Measurements from ENCODE around the gene SLC35F1.

DNA sequence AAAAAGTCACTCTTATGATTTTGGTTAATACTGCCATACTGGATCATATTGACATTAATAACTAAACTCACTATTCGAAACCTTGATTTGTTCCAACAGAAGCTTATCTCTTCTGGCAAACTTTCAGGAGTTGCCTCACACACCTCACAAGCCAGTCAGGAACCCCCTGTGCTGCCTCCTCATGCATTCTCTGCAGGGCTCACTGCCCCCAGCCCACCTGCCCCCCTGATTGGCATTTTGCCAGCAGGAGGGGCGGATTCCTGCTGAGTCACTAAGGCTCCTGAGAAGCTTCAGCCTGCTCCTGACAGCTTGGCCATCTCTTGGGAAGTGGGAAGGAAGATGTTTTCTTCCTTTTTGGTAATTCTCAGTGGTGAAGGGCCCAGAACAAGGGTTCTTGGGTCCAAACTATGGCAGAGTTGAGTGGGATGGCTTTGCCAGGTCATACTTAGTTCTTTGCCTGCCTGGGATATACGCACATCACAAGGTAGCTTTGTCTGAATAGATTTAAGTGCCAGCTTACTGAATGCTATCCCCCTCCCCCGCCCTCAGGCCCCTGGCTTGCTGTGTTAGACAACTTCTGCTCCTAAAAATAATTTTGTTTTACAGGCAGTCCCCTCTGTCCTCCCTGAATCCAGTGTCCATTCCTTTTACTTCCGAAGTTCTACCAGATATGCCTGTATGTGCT lies 31.4 kb downstream of the SLC35F1 start:
- TF ChIP-seq, protein P1, sequence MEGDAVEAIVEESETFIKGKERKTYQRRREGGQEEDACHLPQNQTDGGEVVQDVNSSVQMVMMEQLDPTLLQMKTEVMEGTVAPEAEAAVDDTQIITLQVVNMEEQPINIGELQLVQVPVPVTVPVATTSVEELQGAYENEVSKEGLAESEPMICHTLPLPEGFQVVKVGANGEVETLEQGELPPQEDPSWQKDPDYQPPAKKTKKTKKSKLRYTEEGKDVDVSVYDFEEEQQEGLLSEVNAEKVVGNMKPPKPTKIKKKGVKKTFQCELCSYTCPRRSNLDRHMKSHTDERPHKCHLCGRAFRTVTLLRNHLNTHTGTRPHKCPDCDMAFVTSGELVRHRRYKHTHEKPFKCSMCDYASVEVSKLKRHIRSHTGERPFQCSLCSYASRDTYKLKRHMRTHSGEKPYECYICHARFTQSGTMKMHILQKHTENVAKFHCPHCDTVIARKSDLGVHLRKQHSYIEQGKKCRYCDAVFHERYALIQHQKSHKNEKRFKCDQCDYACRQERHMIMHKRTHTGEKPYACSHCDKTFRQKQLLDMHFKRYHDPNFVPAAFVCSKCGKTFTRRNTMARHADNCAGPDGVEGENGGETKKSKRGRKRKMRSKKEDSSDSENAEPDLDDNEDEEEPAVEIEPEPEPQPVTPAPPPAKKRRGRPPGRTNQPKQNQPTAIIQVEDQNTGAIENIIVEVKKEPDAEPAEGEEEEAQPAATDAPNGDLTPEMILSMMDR (IDR thresholded peaks at IDR 0.05 in 2 of 3, conservative IDR thresholded peaks at IDR 0.05 in 1 of 3; ENCODE audit: insufficient read depth in 2 of 3, low read depth in 1 of 3, low read length in 3 of 3): no peak
- TF ChIP-seq ZNF699 (CRISPR knock-in tag; IDR thresholded peaks at IDR 0.05; ENCODE audit: insufficient replicate concordance) (no peak), ZNF224 (CRISPR knock-in tag; IDR thresholded peaks at IDR 0.05) (no peak), ZNF3 (CRISPR knock-in tag; IDR thresholded peaks at IDR 0.05) (no peak), TSC22D4 (tag; IDR thresholded peaks at IDR 0.05) (no peak)
- TF ChIP-seq, protein P2, sequence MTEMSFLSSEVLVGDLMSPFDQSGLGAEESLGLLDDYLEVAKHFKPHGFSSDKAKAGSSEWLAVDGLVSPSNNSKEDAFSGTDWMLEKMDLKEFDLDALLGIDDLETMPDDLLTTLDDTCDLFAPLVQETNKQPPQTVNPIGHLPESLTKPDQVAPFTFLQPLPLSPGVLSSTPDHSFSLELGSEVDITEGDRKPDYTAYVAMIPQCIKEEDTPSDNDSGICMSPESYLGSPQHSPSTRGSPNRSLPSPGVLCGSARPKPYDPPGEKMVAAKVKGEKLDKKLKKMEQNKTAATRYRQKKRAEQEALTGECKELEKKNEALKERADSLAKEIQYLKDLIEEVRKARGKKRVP (CRISPR knock-in tag; IDR thresholded peaks at IDR 0.05): no peak
- TF ChIP-seq, protein P3, sequence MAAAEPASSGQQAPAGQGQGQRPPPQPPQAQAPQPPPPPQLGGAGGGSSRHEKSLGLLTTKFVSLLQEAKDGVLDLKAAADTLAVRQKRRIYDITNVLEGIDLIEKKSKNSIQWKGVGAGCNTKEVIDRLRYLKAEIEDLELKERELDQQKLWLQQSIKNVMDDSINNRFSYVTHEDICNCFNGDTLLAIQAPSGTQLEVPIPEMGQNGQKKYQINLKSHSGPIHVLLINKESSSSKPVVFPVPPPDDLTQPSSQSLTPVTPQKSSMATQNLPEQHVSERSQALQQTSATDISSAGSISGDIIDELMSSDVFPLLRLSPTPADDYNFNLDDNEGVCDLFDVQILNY (CRISPR knock-in tag; IDR thresholded peaks at IDR 0.05): no peak
